ENCODE data around the gene TUSC2.

Gene TUSC2

GRCh38 chr3:50340147-50340447 lies 12.1 kb upstream of the TUSC2 start:
- H3K9ac ChIP-seq (ENCODE audit: low read length) = no peak overlapping the region

DNA sequence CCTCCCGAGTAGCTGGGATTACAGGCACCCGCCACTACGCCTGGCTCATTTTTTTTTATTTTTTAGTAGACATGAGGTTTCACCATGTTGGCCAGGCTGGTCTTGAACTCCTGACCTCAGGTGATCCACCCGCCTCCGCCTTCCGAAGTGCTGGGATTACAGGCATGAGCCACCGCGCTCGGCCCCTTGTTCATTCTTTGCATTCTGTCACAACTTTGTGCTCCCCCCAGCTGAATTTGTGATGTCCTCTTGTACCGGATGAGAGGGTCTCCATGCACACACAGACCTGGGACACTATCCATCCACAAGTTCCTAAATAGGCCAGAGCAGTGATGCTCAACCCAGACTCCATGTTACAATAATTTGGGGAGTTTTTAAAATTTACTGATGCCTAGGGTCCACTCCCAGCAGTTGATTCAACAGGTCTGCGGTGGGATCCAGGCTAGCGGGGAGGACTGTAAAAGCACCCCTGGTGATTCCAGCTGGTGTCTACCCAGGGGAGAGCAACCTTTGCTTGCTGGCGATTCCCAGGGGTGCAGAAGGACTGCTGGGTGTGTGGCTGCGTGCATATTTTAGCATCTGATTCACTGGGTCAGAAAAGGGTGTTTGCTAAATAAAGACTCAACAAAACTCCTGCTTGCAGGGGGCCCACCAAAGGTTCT lies 11.6 kb upstream of the TUSC2 start:
- H3K4me1 ChIP-seq (ENCODE audit: low read length) = peaks cover 4% of the 10 kb centered on the region; the same call in 1 of the 2 replicates

More at GRCh38 chr3:50340147-50340447, 12.1 kb upstream of the TUSC2 start:
- no peaks in the 10 kb centered on the region for H3K36me3 ChIP-seq (replicated peaks; ENCODE audit: insufficient read depth, low read length)
- H3K27ac ChIP-seq (ENCODE audit: low read length) = no peak overlapping the region
- H2AFZ ChIP-seq (ENCODE audit: low read length) = peak overlapping the region; percentile 59; the same call in 1 of the 2 replicates
- no peaks in the 10 kb centered on the region for H3K9me3 ChIP-seq (replicated peaks; ENCODE audit: insufficient read depth, low read length)
- peak overlapping the region; percentile 67; the same call in 1 of the 2 replicates for H3K4me2 ChIP-seq (ENCODE audit: low read depth, low read length)
- no peak for TF ChIP-seq EZH2 (optimal IDR thresholded peaks at IDR 0.05; ENCODE audit: low read depth, low read length)
- no peak for TF ChIP-seq EZH2phosphoT487 (IDR thresholded peaks at IDR 0.05; ENCODE audit: low read length)
- TF ChIP-seq, protein P1, sequence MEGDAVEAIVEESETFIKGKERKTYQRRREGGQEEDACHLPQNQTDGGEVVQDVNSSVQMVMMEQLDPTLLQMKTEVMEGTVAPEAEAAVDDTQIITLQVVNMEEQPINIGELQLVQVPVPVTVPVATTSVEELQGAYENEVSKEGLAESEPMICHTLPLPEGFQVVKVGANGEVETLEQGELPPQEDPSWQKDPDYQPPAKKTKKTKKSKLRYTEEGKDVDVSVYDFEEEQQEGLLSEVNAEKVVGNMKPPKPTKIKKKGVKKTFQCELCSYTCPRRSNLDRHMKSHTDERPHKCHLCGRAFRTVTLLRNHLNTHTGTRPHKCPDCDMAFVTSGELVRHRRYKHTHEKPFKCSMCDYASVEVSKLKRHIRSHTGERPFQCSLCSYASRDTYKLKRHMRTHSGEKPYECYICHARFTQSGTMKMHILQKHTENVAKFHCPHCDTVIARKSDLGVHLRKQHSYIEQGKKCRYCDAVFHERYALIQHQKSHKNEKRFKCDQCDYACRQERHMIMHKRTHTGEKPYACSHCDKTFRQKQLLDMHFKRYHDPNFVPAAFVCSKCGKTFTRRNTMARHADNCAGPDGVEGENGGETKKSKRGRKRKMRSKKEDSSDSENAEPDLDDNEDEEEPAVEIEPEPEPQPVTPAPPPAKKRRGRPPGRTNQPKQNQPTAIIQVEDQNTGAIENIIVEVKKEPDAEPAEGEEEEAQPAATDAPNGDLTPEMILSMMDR (IDR thresholded peaks at IDR 0.05; ENCODE audit: low read length) = no peak
- H3F3A ChIP-seq (ENCODE audit: insufficient read depth, low read length) = peaks cover 17% of the 10 kb centered on the region
- no peak for DNase-seq
- peaks cover 10% of the 10 kb centered on the region; the same call in 1 of the 2 replicates for H3K27me3 ChIP-seq (replicated peaks; ENCODE audit: insufficient read depth, low read length)
- H3K79me2 ChIP-seq (ENCODE audit: low read length) = peaks cover 27% of the 10 kb centered on the region
- H3K4me1 ChIP-seq (ENCODE audit: low read length) = peaks cover 4% of the 10 kb centered on the region
- H3K9me2 ChIP-seq (replicated peaks; ENCODE audit: insufficient read depth, low read length) = no peaks in the 10 kb centered on the region
- no peaks in the 10 kb centered on the region for H4K20me1 ChIP-seq (ENCODE audit: insufficient read depth, low read length)
- 0 out of 2 replicates have a peak overlapping the region, but pooled peaks have one; percentile 30 for H3K4me3 ChIP-seq (ENCODE audit: low read length)

DNA sequence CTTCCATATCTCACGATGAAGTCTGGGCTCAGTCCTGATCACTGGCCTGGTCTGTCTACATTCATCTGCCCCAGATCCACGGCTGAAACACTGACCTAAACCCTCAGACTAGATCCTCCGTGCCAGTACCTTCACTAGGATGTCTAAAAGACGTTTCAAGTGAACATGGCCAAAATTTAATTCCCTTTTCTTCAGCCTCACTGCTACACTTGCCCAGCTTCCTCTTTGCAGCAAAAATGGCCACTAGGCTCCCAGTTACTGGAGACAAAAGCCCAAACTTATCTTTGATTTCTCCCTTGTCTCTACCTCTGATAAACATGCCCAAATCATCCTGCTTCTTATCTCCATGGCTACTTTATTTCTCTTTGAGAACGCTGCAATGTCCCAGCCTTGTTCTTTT lies 10.9 kb upstream of the TUSC2 start:
- Histone ChIP-seq H3K4me2 (ENCODE audit: low read depth, low read length) (no peak overlapping the region), H3K4me3 (ENCODE audit: low read length) (no peak overlapping the region)
- DNase-seq = no peak

More for the DNA sequence above, 11.6 kb upstream of the TUSC2 start:
- TF ChIP-seq, protein P1 (IDR thresholded peaks at IDR 0.05; ENCODE audit: low read length) = no peak
- no peak for TF ChIP-seq EZH2phosphoT487 (IDR thresholded peaks at IDR 0.05; ENCODE audit: low read length)
- no peak for TF ChIP-seq EZH2 (optimal IDR thresholded peaks at IDR 0.05; ENCODE audit: low read depth, low read length)
- no peaks in the 10 kb centered on the region for H3K9me2 ChIP-seq (replicated peaks; ENCODE audit: insufficient read depth, low read length)
- H3K27me3 ChIP-seq (replicated peaks; ENCODE audit: insufficient read depth, low read length) = peaks cover 10% of the 10 kb centered on the region; the same call in 1 of the 2 replicates
- peaks cover 31% of the 10 kb centered on the region for H3K79me2 ChIP-seq (ENCODE audit: low read length)
- H3K4me3 ChIP-seq (ENCODE audit: low read length) = no peak overlapping the region
- no peaks in the 10 kb centered on the region for H3K36me3 ChIP-seq (replicated peaks; ENCODE audit: insufficient read depth, low read length)
- DNase-seq = no peak
- H3K9ac ChIP-seq (ENCODE audit: low read length) = no peak overlapping the region
- no peak overlapping the region for H3K27ac ChIP-seq (ENCODE audit: low read length)
- H2AFZ ChIP-seq (ENCODE audit: low read length) = no peak overlapping the region
- no peak overlapping the region for H3K4me2 ChIP-seq (ENCODE audit: low read depth, low read length)
- peaks cover 17% of the 10 kb centered on the region for H3F3A ChIP-seq (ENCODE audit: insufficient read depth, low read length)
- H3K9me3 ChIP-seq (replicated peaks; ENCODE audit: insufficient read depth, low read length) = no peaks in the 10 kb centered on the region
- H4K20me1 ChIP-seq (ENCODE audit: insufficient read depth, low read length) = no peaks in the 10 kb centered on the region

More for the DNA sequence above, 10.9 kb upstream of the TUSC2 start:
- no peaks in the 10 kb centered on the region for H3K36me3 ChIP-seq (replicated peaks; ENCODE audit: insufficient read depth, low read length)
- H3K79me2 ChIP-seq (ENCODE audit: low read length) = peaks cover 38% of the 10 kb centered on the region
- H4K20me1 ChIP-seq (ENCODE audit: insufficient read depth, low read length) = no peaks in the 10 kb centered on the region
- H3K9me3 ChIP-seq (replicated peaks; ENCODE audit: insufficient read depth, low read length) = no peaks in the 10 kb centered on the region
- no peak overlapping the region for H3K27ac ChIP-seq (ENCODE audit: low read length)
- H2AFZ ChIP-seq (ENCODE audit: low read length) = no peak overlapping the region
- H3K4me1 ChIP-seq (ENCODE audit: low read length) = peaks cover 4% of the 10 kb centered on the region; the same call in 1 of the 2 replicates
- TF ChIP-seq EZH2 (optimal IDR thresholded peaks at IDR 0.05; ENCODE audit: low read depth, low read length) (no peak), EZH2phosphoT487 (IDR thresholded peaks at IDR 0.05; ENCODE audit: low read length) (no peak)
- TF ChIP-seq, protein P1 (IDR thresholded peaks at IDR 0.05; ENCODE audit: low read length) = no peak
- no peak overlapping the region for H3K9ac ChIP-seq (ENCODE audit: low read length)
- H3F3A ChIP-seq (ENCODE audit: insufficient read depth, low read length) = peaks cover 17% of the 10 kb centered on the region
- H3K9me2 ChIP-seq (replicated peaks; ENCODE audit: insufficient read depth, low read length) = no peaks in the 10 kb centered on the region
- peaks cover 10% of the 10 kb centered on the region; the same call in 1 of the 2 replicates for H3K27me3 ChIP-seq (replicated peaks; ENCODE audit: insufficient read depth, low read length)

All from MM.1S (cell line).